Liver (tissue), 9 donors: ENCODE measurements around the gene BEND3. TPM values are rescaled to one million over a fixed set of nuclear protein-coding genes. Genes with fewer than 3 reads are reported as not detected.
A peak's percentile ranks its signal among the peaks of the same experiment; 100 is the strongest.
"Not testable (repeated sequence)": the region's sequence is repeated elsewhere in the genome, so short reads cannot be mapped to it uniquely, and the experiment has no call there.

Experiments
- DNase-seq: peaks from one replicate; pipeline ENCODE4 v3.0.0-alpha.2; 2017; ENCODE audit warnings: low spot score
- H3K27ac ChIP-seq, 2 donors: one replicate each; pipeline ENCODE4 v1.7.0; 2013; ENCODE audit warnings: inconsistent platforms in 2 of 2, low read length in 2 of 2, control low read depth in 1 of 2, low read depth in 1 of 2, mild to moderate bottlenecking in 1 of 2
- H3K27me3 ChIP-seq, 4 donors: one replicate each; pipeline versions ENCODE4 v1.6.1 to v1.7.0; 2013; ENCODE audit warnings: low read length in 3 of 4, inconsistent platforms in 1 of 4, mild to moderate bottlenecking in 1 of 4, moderate library complexity in 1 of 4; ENCODE audit not compliant: control insufficient read depth in 4 of 4, insufficient read depth in 4 of 4
- H3K36me3 ChIP-seq, 4 donors: one replicate each; pipeline versions ENCODE4 v1.6.1 to v1.7.0; 2013; ENCODE audit warnings: low read length in 3 of 4, mild to moderate bottlenecking in 3 of 4, low read depth in 1 of 4, moderate library complexity in 1 of 4; ENCODE audit not compliant: control insufficient read depth in 4 of 4, insufficient read depth in 3 of 4
- H3K4me1 ChIP-seq, 4 donors: one replicate each; pipeline versions ENCODE4 v1.6.1 to v1.7.0; 2013; ENCODE audit warnings: low read length in 3 of 4, mild to moderate bottlenecking in 3 of 4, moderate library complexity in 1 of 4; ENCODE audit not compliant: control insufficient read depth in 4 of 4, insufficient read depth in 4 of 4
- H3K4me3 ChIP-seq, 3 donors: one replicate each; pipeline versions ENCODE4 v1.6.1 to v1.7.0; 2013; ENCODE audit warnings: low read length in 3 of 3, control low read depth in 1 of 3, low read depth in 1 of 3, mild to moderate bottlenecking in 1 of 3
- H3K9ac ChIP-seq, 2 donors: one replicate each; pipeline ENCODE4 v1.7.0; 2013; ENCODE audit warnings: low read length in 2 of 2, mild to moderate bottlenecking in 2 of 2, moderate library complexity in 2 of 2, control low read depth in 1 of 2, low read depth in 1 of 2
- H3K9me3 ChIP-seq, 4 donors: one replicate each; pipeline versions ENCODE4 v1.6.1 to v1.7.0; 2013; ENCODE audit warnings: low read length in 3 of 4; ENCODE audit not compliant: control insufficient read depth in 4 of 4
- EGR1 ChIP-seq, 2 donors: IDR thresholded peaks; 2 replicates each; pipeline ENCODE4 v1.6.1; 2016 to 2018; ENCODE audit warnings: antibody characterized with exemption in 2 of 2, low read depth in 2 of 2
- FOXA1 ChIP-seq: IDR thresholded peaks from 2 replicates; pipeline ENCODE4 v1.6.1; 2016; ENCODE audit warnings: antibody characterized with exemption
- FOXA2 ChIP-seq: IDR thresholded peaks from 2 replicates; pipeline ENCODE4 v1.6.1; 2016; ENCODE audit warnings: antibody characterized with exemption
- GABPA ChIP-seq, 2 donors: IDR thresholded peaks in 1 of 2; conservative IDR thresholded peaks in 1 of 2; 2 replicates each; pipeline ENCODE4 v1.6.1; 2016; ENCODE audit warnings: antibody characterized with exemption in 2 of 2, mild to moderate bottlenecking in 1 of 2, moderate library complexity in 1 of 2
- HNF4A ChIP-seq, 2 donors: conservative IDR thresholded peaks; 2 replicates each; pipeline ENCODE4 v1.6.1; 2016; ENCODE audit warnings: antibody characterized with exemption in 2 of 2, mild to moderate bottlenecking in 2 of 2
- HNF4G ChIP-seq: IDR thresholded peaks from 2 replicates; pipeline ENCODE4 v1.6.1; 2016; ENCODE audit warnings: antibody characterized with exemption
- JUND ChIP-seq, 2 donors: IDR thresholded peaks; 2 replicates each; pipeline ENCODE4 v1.6.1; 2016; ENCODE audit warnings: antibody characterized with exemption in 2 of 2
- NR2F2 ChIP-seq: IDR thresholded peaks from 2 replicates; pipeline ENCODE4 v1.6.1; 2016; ENCODE audit warnings: antibody characterized with exemption
- RAD21 ChIP-seq, 2 donors: IDR thresholded peaks; 2 replicates each; pipeline ENCODE4 v1.6.1; 2016; ENCODE audit warnings: antibody characterized with exemption in 2 of 2, mild to moderate bottlenecking in 2 of 2
- RXRA ChIP-seq, 2 donors: IDR thresholded peaks; 2 replicates each; pipeline ENCODE4 v1.6.1; 2017 to 2018; ENCODE audit warnings: antibody characterized with exemption in 2 of 2, mild to moderate bottlenecking in 1 of 2
- SP1 ChIP-seq: IDR thresholded peaks from 2 replicates; pipeline ENCODE4 v1.6.1; 2018; ENCODE audit warnings: antibody characterized with exemption, mild to moderate bottlenecking
- YY1 ChIP-seq: IDR thresholded peaks from 2 replicates; pipeline ENCODE4 v1.6.1; 2016; ENCODE audit warnings: antibody characterized with exemption, mild to moderate bottlenecking
- WGBS: extraction: QIAGEN DNeasy Blood & Tissue Kit; methylation state at CpG from one replicate; pipeline ENCODE4 v1.1.7; 2013; 5-methylcytosine and 5-hydroxymethylcytosine counted together
- polyA plus RNA-seq, 2 donors: library from polyadenylated mRNA; stranded (reverse) in 1 of 2; unstranded in 1 of 2; fragments of 200-250 nt in 1 of 2; fragments of >200 nt in 1 of 2; fragmentation: Nextera tagmentation in 1 of 2; extraction: Ambion mirVana in 1 of 2; gene quantifications; one replicate each; pipeline versions ENCODE4 v1.2.1 to v1.2.3, GENCODE V29; 2013 to 2015
- total RNA-seq, 2 donors: library from RNA; depleted of rRNA; stranded (reverse); fragments of >200 nt; gene quantifications; one replicate each; pipeline ENCODE4 v1.2.3, GENCODE V29; 2014
- TF ChIP-seq, protein P1 (sequence below): IDR thresholded peaks from 2 replicates; pipeline ENCODE4 v1.6.1; 2016; ENCODE audit warnings: antibody characterized with exemption
- TF ChIP-seq, protein P2 (sequence below): IDR thresholded peaks from 2 replicates; pipeline ENCODE4 v1.6.1; 2016; ENCODE audit warnings: antibody characterized with exemption
- TF ChIP-seq, protein P3 (sequence below): IDR thresholded peaks from 2 replicates; pipeline ENCODE4 v1.6.1; 2016; ENCODE audit warnings: antibody characterized with exemption, mild to moderate bottlenecking
- TF ChIP-seq, protein P4 (sequence below): fragments of 150-350 bp; IDR thresholded peaks from 2 replicates; pipeline ENCODE4 v1.5.1; 2017; ENCODE audit warnings: improper control_type of control experiment, low read depth, low read length; ENCODE audit not compliant: missing input control
- TF ChIP-seq, protein P5 (sequence below): IDR thresholded peaks from 2 replicates; pipeline ENCODE4 v1.6.1; 2016; ENCODE audit warnings: antibody characterized with exemption
- donor health status: healthy.
- donor health status: healthy.
- donor health status: healthy.
- donor health status: healthy.
- donor health status: healthy.

The BEND3 gene
- 1 to 10 TPM; 1.7 TPM for total RNA-seq
- polyA plus RNA-seq: under 1 TPM; 0.47 to 0.76 TPM

DNA sequence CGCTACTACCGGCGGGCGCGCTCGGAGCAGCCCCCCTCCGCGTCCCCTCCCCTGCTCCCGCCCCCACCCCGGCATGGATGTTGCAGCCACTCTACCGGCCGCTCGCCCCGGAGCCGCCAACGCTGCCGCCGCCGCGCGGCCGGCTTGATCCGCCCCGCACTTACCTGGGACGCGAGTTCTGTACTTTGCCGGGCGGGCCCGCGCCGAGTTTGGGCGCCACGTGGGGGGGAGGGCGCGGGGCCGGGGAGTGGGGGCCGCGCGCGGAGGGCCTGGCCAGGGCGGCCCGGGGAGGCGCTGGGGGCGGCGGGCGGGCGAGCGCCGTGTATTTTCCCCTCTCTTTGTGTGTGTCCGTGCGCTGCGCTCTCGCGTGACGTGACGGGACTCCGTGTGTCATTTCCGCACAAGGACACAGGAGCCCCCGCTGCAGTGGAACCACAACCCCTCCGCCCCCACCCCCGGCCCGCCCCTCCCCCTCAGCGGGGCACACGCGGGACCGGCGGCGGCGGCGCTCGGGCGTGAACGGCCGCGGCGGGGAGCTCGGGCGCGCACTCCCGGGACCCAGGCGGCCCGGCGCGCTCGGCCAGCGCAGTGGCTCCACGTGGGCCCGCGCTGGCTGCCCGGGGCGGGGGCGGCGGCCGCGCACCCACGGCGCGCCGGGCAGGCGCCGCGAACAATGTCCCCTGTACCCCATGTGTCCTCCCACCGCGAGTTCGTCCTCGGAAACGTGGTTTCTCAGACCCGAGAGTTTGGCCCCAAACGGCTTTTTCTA, at the start of gene BEND3:
Gene BEND3 (minus strand): TSS at position 590 of the 769 bp plus-strand sequence. CDS start 16,230 bp downstream, outside the sequence.
- peak within 1 kb of the TSS; percentile 57 to 93 (median 70) for H3K4me3 ChIP-seq
- peak within 1 kb of the TSS in 1 of 2 donors; percentile 30 for H3K9ac ChIP-seq
- peak within 1 kb of the TSS; percentile 39 to 65 for H3K27ac ChIP-seq
- peaks cover 0 to 21% (median 16%) of the 10 kb centered on the region in 4 donors for H3K4me1 ChIP-seq
- no peaks in the 10 kb centered on the region for H3K27me3 ChIP-seq
- TF ChIP-seq HNF4A (conservative IDR thresholded peaks at IDR 0.05) (no peak), RXRA (IDR thresholded peaks at IDR 0.05) (no peak), JUND (IDR thresholded peaks at IDR 0.05) (no peak), HNF4G (no peak)
- TF ChIP-seq, protein P1, sequence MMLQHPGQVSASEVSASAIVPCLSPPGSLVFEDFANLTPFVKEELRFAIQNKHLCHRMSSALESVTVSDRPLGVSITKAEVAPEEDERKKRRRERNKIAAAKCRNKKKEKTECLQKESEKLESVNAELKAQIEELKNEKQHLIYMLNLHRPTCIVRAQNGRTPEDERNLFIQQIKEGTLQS: no peak
- TF ChIP-seq, protein P2, sequence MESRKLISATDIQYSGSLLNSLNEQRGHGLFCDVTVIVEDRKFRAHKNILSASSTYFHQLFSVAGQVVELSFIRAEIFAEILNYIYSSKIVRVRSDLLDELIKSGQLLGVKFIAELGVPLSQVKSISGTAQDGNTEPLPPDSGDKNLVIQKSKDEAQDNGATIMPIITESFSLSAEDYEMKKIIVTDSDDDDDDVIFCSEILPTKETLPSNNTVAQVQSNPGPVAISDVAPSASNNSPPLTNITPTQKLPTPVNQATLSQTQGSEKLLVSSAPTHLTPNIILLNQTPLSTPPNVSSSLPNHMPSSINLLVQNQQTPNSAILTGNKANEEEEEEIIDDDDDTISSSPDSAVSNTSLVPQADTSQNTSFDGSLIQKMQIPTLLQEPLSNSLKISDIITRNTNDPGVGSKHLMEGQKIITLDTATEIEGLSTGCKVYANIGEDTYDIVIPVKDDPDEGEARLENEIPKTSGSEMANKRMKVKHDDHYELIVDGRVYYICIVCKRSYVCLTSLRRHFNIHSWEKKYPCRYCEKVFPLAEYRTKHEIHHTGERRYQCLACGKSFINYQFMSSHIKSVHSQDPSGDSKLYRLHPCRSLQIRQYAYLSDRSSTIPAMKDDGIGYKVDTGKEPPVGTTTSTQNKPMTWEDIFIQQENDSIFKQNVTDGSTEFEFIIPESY: no peak
- TF ChIP-seq, protein P3, sequence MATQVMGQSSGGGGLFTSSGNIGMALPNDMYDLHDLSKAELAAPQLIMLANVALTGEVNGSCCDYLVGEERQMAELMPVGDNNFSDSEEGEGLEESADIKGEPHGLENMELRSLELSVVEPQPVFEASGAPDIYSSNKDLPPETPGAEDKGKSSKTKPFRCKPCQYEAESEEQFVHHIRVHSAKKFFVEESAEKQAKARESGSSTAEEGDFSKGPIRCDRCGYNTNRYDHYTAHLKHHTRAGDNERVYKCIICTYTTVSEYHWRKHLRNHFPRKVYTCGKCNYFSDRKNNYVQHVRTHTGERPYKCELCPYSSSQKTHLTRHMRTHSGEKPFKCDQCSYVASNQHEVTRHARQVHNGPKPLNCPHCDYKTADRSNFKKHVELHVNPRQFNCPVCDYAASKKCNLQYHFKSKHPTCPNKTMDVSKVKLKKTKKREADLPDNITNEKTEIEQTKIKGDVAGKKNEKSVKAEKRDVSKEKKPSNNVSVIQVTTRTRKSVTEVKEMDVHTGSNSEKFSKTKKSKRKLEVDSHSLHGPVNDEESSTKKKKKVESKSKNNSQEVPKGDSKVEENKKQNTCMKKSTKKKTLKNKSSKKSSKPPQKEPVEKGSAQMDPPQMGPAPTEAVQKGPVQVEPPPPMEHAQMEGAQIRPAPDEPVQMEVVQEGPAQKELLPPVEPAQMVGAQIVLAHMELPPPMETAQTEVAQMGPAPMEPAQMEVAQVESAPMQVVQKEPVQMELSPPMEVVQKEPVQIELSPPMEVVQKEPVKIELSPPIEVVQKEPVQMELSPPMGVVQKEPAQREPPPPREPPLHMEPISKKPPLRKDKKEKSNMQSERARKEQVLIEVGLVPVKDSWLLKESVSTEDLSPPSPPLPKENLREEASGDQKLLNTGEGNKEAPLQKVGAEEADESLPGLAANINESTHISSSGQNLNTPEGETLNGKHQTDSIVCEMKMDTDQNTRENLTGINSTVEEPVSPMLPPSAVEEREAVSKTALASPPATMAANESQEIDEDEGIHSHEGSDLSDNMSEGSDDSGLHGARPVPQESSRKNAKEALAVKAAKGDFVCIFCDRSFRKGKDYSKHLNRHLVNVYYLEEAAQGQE: no peak
- DNase-seq: peak; percentile 47
- no peaks in the 10 kb centered on the region for H3K9me3 ChIP-seq
- under 1% methylated on average over 109 of the region's 109 CpGs for WGBS
- no peaks in the 10 kb centered on the region for H3K36me3 ChIP-seq

DNA sequence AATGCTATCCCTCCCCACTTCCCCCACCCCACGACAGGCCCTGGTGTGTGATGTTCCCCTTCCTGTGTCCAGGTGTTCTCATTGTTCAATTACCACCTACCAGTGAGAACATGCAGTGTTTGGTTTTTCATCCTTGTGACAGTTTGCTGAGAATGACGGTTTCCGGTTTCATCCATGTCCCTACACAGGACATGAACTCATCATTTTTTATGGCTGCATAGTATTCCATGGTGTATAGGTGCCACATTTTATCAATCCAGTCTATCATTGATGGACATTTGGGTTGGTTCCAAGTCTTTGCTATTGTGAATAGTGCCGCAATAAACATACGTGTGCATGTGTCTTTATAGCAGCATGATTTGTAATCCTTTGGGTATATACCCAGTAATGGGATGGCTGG, 49.0 kb upstream of the BEND3 start:
- H3K27me3 ChIP-seq, H3K36me3 ChIP-seq, DNase-seq, H3K27ac ChIP-seq, H3K4me3 ChIP-seq, H3K4me1 ChIP-seq, H3K9ac ChIP-seq, H3K9me3 ChIP-seq: not testable (repeated sequence)
- WGBS: 98% methylated on average over 5 of the region's 5 CpGs

DNA sequence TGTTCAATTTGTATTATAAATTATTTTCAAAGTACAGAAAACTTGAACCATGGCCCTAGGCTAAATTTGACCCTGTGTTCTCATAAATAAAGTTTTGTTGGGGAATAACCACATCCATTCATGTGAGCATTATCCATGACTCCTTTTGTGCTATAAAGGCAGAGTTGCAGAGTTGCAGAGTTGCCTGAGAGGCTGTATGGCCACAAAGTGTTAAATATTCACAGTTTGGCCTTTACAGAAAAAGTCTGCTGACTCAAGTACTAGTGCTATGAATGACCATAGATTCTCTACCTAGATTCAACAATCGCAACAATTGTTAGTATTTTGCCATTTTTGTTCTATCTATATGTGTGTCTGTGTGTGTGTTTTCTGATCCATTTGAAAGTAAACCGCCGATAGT, 46.2 kb upstream of the BEND3 start:
- H3K36me3 ChIP-seq: no peaks in the 10 kb centered on the region
- H3K4me3 ChIP-seq: no peak overlapping the region
- no peaks in the 10 kb centered on the region for H3K4me1 ChIP-seq
- 98% methylated on average over 3 of the region's 3 CpGs for WGBS
- H3K9ac ChIP-seq: no peak overlapping the region
- DNase-seq: no peak
- H3K9me3 ChIP-seq: no peaks in the 10 kb centered on the region
- H3K27me3 ChIP-seq: no peaks in the 10 kb centered on the region
- H3K27ac ChIP-seq: no peak overlapping the region
- TF ChIP-seq EGR1 (IDR thresholded peaks at IDR 0.05; ENCODE audit: low read depth in 2 of 2) (no peak), YY1 (no peak), HNF4A (conservative IDR thresholded peaks at IDR 0.05) (no peak), NR2F2 (no peak), HNF4G (no peak), SP1 (no peak), FOXA1 (no peak), GABPA (IDR thresholded peaks at IDR 0.05 in 1 of 2, conservative IDR thresholded peaks at IDR 0.05 in 1 of 2) (no peak), JUND (IDR thresholded peaks at IDR 0.05) (no peak), FOXA2 (no peak), RXRA (IDR thresholded peaks at IDR 0.05) (no peak), RAD21 (IDR thresholded peaks at IDR 0.05) (no peak)
- TF ChIP-seq, protein P4, sequence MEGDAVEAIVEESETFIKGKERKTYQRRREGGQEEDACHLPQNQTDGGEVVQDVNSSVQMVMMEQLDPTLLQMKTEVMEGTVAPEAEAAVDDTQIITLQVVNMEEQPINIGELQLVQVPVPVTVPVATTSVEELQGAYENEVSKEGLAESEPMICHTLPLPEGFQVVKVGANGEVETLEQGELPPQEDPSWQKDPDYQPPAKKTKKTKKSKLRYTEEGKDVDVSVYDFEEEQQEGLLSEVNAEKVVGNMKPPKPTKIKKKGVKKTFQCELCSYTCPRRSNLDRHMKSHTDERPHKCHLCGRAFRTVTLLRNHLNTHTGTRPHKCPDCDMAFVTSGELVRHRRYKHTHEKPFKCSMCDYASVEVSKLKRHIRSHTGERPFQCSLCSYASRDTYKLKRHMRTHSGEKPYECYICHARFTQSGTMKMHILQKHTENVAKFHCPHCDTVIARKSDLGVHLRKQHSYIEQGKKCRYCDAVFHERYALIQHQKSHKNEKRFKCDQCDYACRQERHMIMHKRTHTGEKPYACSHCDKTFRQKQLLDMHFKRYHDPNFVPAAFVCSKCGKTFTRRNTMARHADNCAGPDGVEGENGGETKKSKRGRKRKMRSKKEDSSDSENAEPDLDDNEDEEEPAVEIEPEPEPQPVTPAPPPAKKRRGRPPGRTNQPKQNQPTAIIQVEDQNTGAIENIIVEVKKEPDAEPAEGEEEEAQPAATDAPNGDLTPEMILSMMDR: no peak
- TF ChIP-seq, protein P5, sequence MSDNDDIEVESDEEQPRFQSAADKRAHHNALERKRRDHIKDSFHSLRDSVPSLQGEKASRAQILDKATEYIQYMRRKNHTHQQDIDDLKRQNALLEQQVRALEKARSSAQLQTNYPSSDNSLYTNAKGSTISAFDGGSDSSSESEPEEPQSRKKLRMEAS: no peak
- TF ChIP-seq, protein P2: no peak
